H1 (cell line): ENCODE measurements around the gene KRT4. TPM values are rescaled to one million over a fixed set of nuclear protein-coding genes. Genes with fewer than 3 reads are reported as not detected.

Experiments used
- CTCF ChIA-PET: fragments of 300-600 bp; sonication (Branson Sonifier 250); formaldehyde crosslinking; loops from one replicate; lab custom pipeline; 2021; ENCODE audit not compliant: partially characterized antibody; lab: Charles Lee
- POLR2A ChIA-PET: fragments of 300-600 bp; sonication (Branson Sonifier 250); formaldehyde crosslinking; loops from one replicate; lab custom pipeline; 2021; ENCODE audit warnings: inconsistent platforms; ENCODE audit not compliant: partially characterized antibody; lab: Charles Lee
- DNase-seq, 2 experiments: peaks; one replicate each; pipeline versions ENCODE4 v3.0.0 to v3.0.0-alpha.2; 2010 to 2022; ENCODE audit warnings: low spot score in 2 of 2, low read depth in 1 of 2, mixed read lengths in 1 of 2
- FAIRE-seq: peaks from 2 replicates; lab custom pipeline; 2011; peaks lifted over from hg19 to GRCh38; lab: Jason Lieb, UNC
- H2AFZ ChIP-seq: 2 replicates; pipeline ENCODE4 v1.8.1; 2012; ENCODE audit warnings: low read length, inconsistent platforms
- H2AK5ac ChIP-seq: 2 replicates; pipeline ENCODE4 v1.6.1; 2013; ENCODE audit warnings: low read depth, low read length
- H2BK120ac ChIP-seq: replicated peaks from 2 replicates; pipeline ENCODE3; 2013; ENCODE audit warnings: low read depth, low read length, inconsistent platforms
- H2BK12ac ChIP-seq: 2 replicates; pipeline ENCODE4 v1.6.1; 2013; ENCODE audit warnings: low read depth, low read length
- H2BK15ac ChIP-seq: 2 replicates; pipeline ENCODE4 v1.6.1; 2013; ENCODE audit warnings: low read length
- H2BK20ac ChIP-seq: 2 replicates; pipeline ENCODE4 v1.6.1; 2013; ENCODE audit warnings: low read length
- H2BK5ac ChIP-seq: 2 replicates; pipeline ENCODE4 v1.6.1; 2013; ENCODE audit warnings: low read depth, low read length
- H3K14ac ChIP-seq: 2 replicates; pipeline ENCODE4 v1.6.1; 2013; ENCODE audit warnings: inconsistent platforms; ENCODE audit not compliant: insufficient read length
- H3K18ac ChIP-seq: 2 replicates; pipeline ENCODE4 v1.6.1; 2013; ENCODE audit warnings: low read length; ENCODE audit errors: extremely low read depth
- H3K23ac ChIP-seq: 2 replicates; pipeline ENCODE4 v1.6.1; 2013; ENCODE audit warnings: inconsistent platforms; ENCODE audit not compliant: insufficient read length
- H3K23me2 ChIP-seq: 2 replicates; pipeline ENCODE4 v1.6.1; 2013; ENCODE audit warnings: low read depth, low read length
- H3K27ac ChIP-seq: 2 replicates; pipeline ENCODE4 v1.6.1; 2011; ENCODE audit warnings: low read depth, low read length, inconsistent platforms
- H3K27me3 ChIP-seq, 4 experiments: replicated peaks in 1 of 4; 1 replicate in 1 of 4; 2 replicates in 3 of 4; pipeline versions ENCODE4 v1.6.1 to v1.8.1; 2011 to 2013; ENCODE audit warnings: low read length in 3 of 4, mild to moderate bottlenecking in 3 of 4, inconsistent platforms in 2 of 4, mixed read lengths in 2 of 4, moderate library complexity in 1 of 4; ENCODE audit not compliant: control insufficient read depth in 3 of 4, insufficient read depth in 3 of 4; ENCODE audit errors: extremely low read depth in 1 of 4
- H3K36me3 ChIP-seq, 4 experiments: 2 replicates each; pipeline versions ENCODE4 v1.6.1 to v1.8.1; 2011 to 2013; ENCODE audit warnings: mild to moderate bottlenecking in 4 of 4, low read length in 3 of 4, moderate library complexity in 2 of 4, control low read depth in 1 of 4, inconsistent platforms in 1 of 4; ENCODE audit not compliant: insufficient read depth in 4 of 4, control insufficient read depth in 2 of 4
- H3K4ac ChIP-seq: replicated peaks from 2 replicates; pipeline ENCODE3; 2013; ENCODE audit warnings: low read length, low read depth, mixed read lengths, inconsistent platforms; ENCODE audit not compliant: insufficient read length
- H3K4me1 ChIP-seq, 4 experiments: replicated peaks in 1 of 4; 1 replicate in 1 of 4; 2 replicates in 3 of 4; pipeline versions ENCODE4 v1.6.1 to v1.8.1; 2011 to 2013; ENCODE audit warnings: low read length in 3 of 4, inconsistent platforms in 2 of 4, mixed read lengths in 1 of 4; ENCODE audit not compliant: insufficient read depth in 4 of 4, control insufficient read depth in 3 of 4
- H3K4me2 ChIP-seq, 2 experiments: 2 replicates each; pipeline versions ENCODE4 v1.6.1 to v1.8.1; 2011 to 2013; ENCODE audit warnings: low read depth in 2 of 2, low read length in 2 of 2, control low read depth in 1 of 2, inconsistent platforms in 1 of 2, mild to moderate bottlenecking in 1 of 2; ENCODE audit not compliant: insufficient read depth in 1 of 2
- H3K4me3 ChIP-seq, 4 experiments: fragments of 200-600, 300-600 bp in 1 of 4; sonication (generic), shearing (Covaris generic), sonication (Bioruptor Twin) in 1 of 4; 2 replicates each; pipeline versions ENCODE4 v1.5.1 to v1.8.1; 2011 to 2016; ENCODE audit warnings: low read length in 4 of 4, low read depth in 3 of 4, control low read depth in 2 of 4, inconsistent platforms in 2 of 4, mild to moderate bottlenecking in 2 of 4, mixed read lengths in 1 of 4, moderate library complexity in 1 of 4; ENCODE audit not compliant: insufficient read depth in 2 of 4; ENCODE audit errors: extremely low read depth in 1 of 4
- H3K56ac ChIP-seq: replicated peaks from 2 replicates; pipeline ENCODE3; 2013; ENCODE audit warnings: low read depth, mild to moderate bottlenecking, mixed read lengths, low read length, inconsistent platforms; ENCODE audit not compliant: insufficient read length
- H3K79me1 ChIP-seq: 2 replicates; pipeline ENCODE4 v1.6.1; 2013; ENCODE audit warnings: low read depth, low read length, control low read depth
- H3K79me2 ChIP-seq, 2 experiments: 2 replicates each; pipeline versions ENCODE4 v1.6.1 to v1.8.1; 2012 to 2013; ENCODE audit warnings: low read length in 2 of 2, mild to moderate bottlenecking in 2 of 2, inconsistent platforms in 1 of 2; ENCODE audit not compliant: insufficient read depth in 2 of 2, control insufficient read depth in 1 of 2
- H3K9ac ChIP-seq, 4 experiments: replicated peaks in 1 of 4; 1 replicate in 1 of 4; 2 replicates in 3 of 4; pipeline versions ENCODE4 v1.6.1 to v1.8.1; 2011 to 2013; ENCODE audit warnings: low read depth in 3 of 4, low read length in 3 of 4, control low read depth in 2 of 4, mild to moderate bottlenecking in 2 of 4, moderate library complexity in 2 of 4, inconsistent platforms in 1 of 4; ENCODE audit errors: extremely low read depth in 1 of 4
- H3K9me3 ChIP-seq, 2 experiments: 2 replicates each; pipeline versions ENCODE4 v1.6.1 to v1.8.1; 2012 to 2013; ENCODE audit warnings: mild to moderate bottlenecking in 2 of 2, moderate library complexity in 2 of 2, control low read depth in 1 of 2, inconsistent platforms in 1 of 2, low read depth in 1 of 2, low read length in 1 of 2, mixed read lengths in 1 of 2; ENCODE audit not compliant: insufficient read depth in 2 of 2
- H4K20me1 ChIP-seq, 2 experiments: replicated peaks in 1 of 2; 2 replicates each; pipeline versions ENCODE3 to v1.8.1; 2011 to 2013; ENCODE audit warnings: inconsistent platforms in 2 of 2, low read length in 2 of 2, mild to moderate bottlenecking in 1 of 2; ENCODE audit not compliant: insufficient read depth in 2 of 2, control insufficient read depth in 1 of 2
- H4K5ac ChIP-seq: 2 replicates; pipeline ENCODE4 v1.6.1; 2013; ENCODE audit warnings: low read length, low read depth, mixed read lengths, inconsistent platforms; ENCODE audit not compliant: insufficient read length
- H4K8ac ChIP-seq: 2 replicates; pipeline ENCODE4 v1.8.0; 2013; ENCODE audit warnings: mild to moderate bottlenecking, moderate library complexity, low read length, inconsistent platforms; ENCODE audit not compliant: insufficient read depth; ENCODE audit errors: extremely low read depth
- H4K91ac ChIP-seq: replicated peaks from 2 replicates; pipeline ENCODE3; 2013; ENCODE audit warnings: low read length, mixed read lengths, inconsistent platforms; ENCODE audit not compliant: insufficient read length
- BACH1 ChIP-seq: IDR thresholded peaks from 2 replicates; pipeline ENCODE4 v1.6.1; 2012; ENCODE audit warnings: low read length, improper control_type of control experiment
- BRCA1 ChIP-seq: IDR thresholded peaks from 2 replicates; pipeline ENCODE4 v1.6.1; 2012; ENCODE audit warnings: low read depth, low read length, improper control_type of control experiment
- CTBP2 ChIP-seq: IDR thresholded peaks from 2 replicates; pipeline ENCODE4 v1.7.0; 2011; ENCODE audit warnings: borderline replicate concordance, mild to moderate bottlenecking, moderate library complexity, mixed read lengths, low read length; ENCODE audit not compliant: insufficient read depth, insufficient read length
- FOSL1 ChIP-seq: IDR thresholded peaks from 2 replicates; pipeline ENCODE4 v1.6.1; 2011; ENCODE audit warnings: mild to moderate bottlenecking, low read depth, low read length, moderate library complexity; ENCODE audit not compliant: insufficient read depth
- SP1 ChIP-seq: IDR thresholded peaks from 2 replicates; pipeline ENCODE4 v1.6.1; 2011; ENCODE audit warnings: low read depth, low read length
- YY1 ChIP-seq: IDR thresholded peaks from 2 replicates; pipeline ENCODE4 v1.6.1; 2011; ENCODE audit warnings: low read depth, mild to moderate bottlenecking, low read length
- WGBS, 2 experiments: shearing (Covaris generic) in 1 of 2; methylation state at CpG; one replicate each; pipeline versions ENCODE4 v1.1.6 to v1.1.7; 2013 to 2015; ENCODE audit warnings: low lambda C conversion rate in 2 of 2, mixed read lengths in 2 of 2, inconsistent platforms in 1 of 2, low coverage in 1 of 2, missing lambda C conversion rate in 1 of 2; ENCODE audit not compliant: insufficient replicate concordance in 2 of 2, insufficient coverage in 1 of 2, insufficient read length in 1 of 2; ENCODE audit errors: extremely low coverage in 1 of 2, missing lambda C conversion rate in 1 of 2; 5-methylcytosine and 5-hydroxymethylcytosine counted together
- polyA plus RNA-seq, 7 experiments: library from polyadenylated mRNA; depleted of rRNA in 3 of 7; stranded (reverse) in 5 of 7; unstranded in 2 of 7; fragments of >200 nt in 5 of 7; fragments of 200-250 nt in 2 of 7; gene quantifications; 1 replicate in 5 of 7; 2 replicates in 1 of 7; 4 replicates in 1 of 7; pipeline versions ENCODE4 v1.2.1 to v1.2.3, GENCODE V29; 2011 to 2013; ENCODE audit warnings: missing spikeins in 2 of 7, mixed read lengths in 2 of 7
- total RNA-seq: library from RNA; stranded (reverse); fragmentation: NEBNext Ultra II Directional; extraction: Animal tissue kit (Norgen Biotek cat#: 25700); gene quantifications from 2 replicates; pipeline ENCODE4 v1.2.1, GENCODE V29; 2021
- TF ChIP-seq, protein P1 (sequence below), 3 experiments: IDR thresholded peaks; 1 replicate in 2 of 3; 2 replicates in 1 of 3; pipeline versions ENCODE4 v1.5.1 to v1.6.1; 2011; ENCODE audit warnings: low read length in 3 of 3, mild to moderate bottlenecking in 3 of 3, inconsistent platforms in 2 of 3, low read depth in 1 of 3, moderate library complexity in 1 of 3; ENCODE audit not compliant: insufficient read depth in 1 of 3; ENCODE audit errors: control extremely low read depth in 1 of 3
- TF ChIP-seq, protein P2 (sequence below): IDR thresholded peaks from 2 replicates; pipeline ENCODE4 v1.6.1; 2012; ENCODE audit warnings: low read length, inconsistent platforms

KRT4 gene
- total and polyA plus RNA-seq, 2 of the 8 experiments (the other 6 are each of a cell fraction or from before 2014, with no cell fraction given) = not detected

DNA sequence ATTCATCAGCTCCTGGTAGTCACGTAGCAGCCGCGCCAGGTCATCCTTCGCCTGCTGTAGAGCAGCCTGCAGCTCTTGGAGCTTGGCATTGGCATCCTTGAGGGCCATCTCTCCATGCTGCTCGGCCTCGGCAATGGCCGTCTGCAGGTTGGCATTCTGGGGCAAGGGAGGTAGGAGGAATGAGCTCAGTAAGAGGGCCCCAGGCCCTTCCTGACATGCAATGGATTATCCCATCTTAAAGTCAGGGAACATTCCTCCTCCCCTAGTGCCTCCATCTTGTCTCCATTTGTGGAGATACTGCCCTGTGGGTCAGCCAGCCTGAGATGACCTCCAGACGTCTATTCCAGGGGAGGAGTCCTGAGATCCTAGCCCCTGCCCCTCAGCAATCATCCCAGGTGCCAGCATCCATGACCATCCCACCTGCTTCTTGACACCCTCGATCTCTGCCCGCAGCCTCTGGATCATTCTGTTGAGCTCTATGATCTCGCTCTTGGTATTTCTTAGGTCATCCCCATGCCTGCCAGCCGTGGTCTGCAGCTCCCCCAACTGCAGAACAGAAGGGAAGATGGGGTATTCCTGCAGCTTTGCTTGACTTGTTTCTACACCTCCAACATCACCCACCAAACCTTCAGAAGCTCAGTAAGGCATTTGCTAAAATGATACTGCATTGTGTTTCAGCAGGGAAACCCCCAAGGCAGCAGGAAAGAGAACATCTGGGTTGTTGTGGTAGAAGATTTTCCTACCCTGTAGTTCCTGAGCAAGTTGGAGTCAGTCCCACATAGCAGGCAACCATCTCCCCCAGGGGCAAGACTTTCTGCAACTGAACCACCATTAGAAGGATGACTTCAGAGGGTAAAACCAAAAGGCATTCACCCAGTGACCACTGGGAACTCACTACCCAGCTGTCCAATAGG is 22.4 kb downstream of the KRT4 start:
- Histone ChIP-seq H2AK5ac (no peak overlapping the region), H2BK20ac (no peak overlapping the region), H2AFZ (no peak overlapping the region), H3K79me1 (no peaks in the 10 kb centered on the region), H3K56ac (no peak overlapping the region), H4K8ac (no peak overlapping the region), H3K4me1 (no peaks in the 10 kb centered on the region), H2BK15ac (no peak overlapping the region), H3K27me3 (no peaks in the 10 kb centered on the region), H3K4me2 (no peak overlapping the region), H3K9me3 (no peaks in the 10 kb centered on the region; a peak in 1 of 4 replicates), H3K4me3 (no peak overlapping the region), H3K18ac (no peak overlapping the region), H4K91ac (no peak overlapping the region), H3K23me2 (no peaks in the 10 kb centered on the region), H3K79me2 (no peaks in the 10 kb centered on the region), H3K23ac (no peak overlapping the region), H3K4ac (no peak overlapping the region), H4K5ac (no peak overlapping the region), H4K20me1 (no peaks in the 10 kb centered on the region), H3K36me3 (no peaks in the 10 kb centered on the region), H2BK120ac (no peak overlapping the region), H2BK12ac (no peak overlapping the region), H3K14ac (no peak overlapping the region), H2BK5ac (no peak overlapping the region), H3K27ac (no peak overlapping the region), H3K9ac (no peak overlapping the region)
- ChIA-PET CTCF (interaction anchor here (0.7 to 3.7 kb wide), 12 partner anchors 9 to 99 kb away, joined by 3 to 20 read pairs (median 4); partner anchors contain the start of gene KRT76), POLR2A (no interaction called here)
- WGBS, 2 experiments = 90% methylated on average over 12 of the region's 12 CpGs; no CpG with 5 or more reads in 1 of the 2 experiments
- FAIRE-seq = no peak
- DNase-seq = no peak
- TF ChIP-seq SP1 (no peak), CTBP2 (no peak), FOSL1 (no peak), BACH1 (no peak), YY1 (no peak), BRCA1 (no peak)
- TF ChIP-seq, protein P1, sequence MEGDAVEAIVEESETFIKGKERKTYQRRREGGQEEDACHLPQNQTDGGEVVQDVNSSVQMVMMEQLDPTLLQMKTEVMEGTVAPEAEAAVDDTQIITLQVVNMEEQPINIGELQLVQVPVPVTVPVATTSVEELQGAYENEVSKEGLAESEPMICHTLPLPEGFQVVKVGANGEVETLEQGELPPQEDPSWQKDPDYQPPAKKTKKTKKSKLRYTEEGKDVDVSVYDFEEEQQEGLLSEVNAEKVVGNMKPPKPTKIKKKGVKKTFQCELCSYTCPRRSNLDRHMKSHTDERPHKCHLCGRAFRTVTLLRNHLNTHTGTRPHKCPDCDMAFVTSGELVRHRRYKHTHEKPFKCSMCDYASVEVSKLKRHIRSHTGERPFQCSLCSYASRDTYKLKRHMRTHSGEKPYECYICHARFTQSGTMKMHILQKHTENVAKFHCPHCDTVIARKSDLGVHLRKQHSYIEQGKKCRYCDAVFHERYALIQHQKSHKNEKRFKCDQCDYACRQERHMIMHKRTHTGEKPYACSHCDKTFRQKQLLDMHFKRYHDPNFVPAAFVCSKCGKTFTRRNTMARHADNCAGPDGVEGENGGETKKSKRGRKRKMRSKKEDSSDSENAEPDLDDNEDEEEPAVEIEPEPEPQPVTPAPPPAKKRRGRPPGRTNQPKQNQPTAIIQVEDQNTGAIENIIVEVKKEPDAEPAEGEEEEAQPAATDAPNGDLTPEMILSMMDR (IDR thresholded peaks at IDR 0.05; ENCODE audit: control extremely low read depth in 1 of 3, insufficient read depth in 1 of 3, low read depth in 1 of 3, low read length in 3 of 3) = no peak
- TF ChIP-seq, protein P2, sequence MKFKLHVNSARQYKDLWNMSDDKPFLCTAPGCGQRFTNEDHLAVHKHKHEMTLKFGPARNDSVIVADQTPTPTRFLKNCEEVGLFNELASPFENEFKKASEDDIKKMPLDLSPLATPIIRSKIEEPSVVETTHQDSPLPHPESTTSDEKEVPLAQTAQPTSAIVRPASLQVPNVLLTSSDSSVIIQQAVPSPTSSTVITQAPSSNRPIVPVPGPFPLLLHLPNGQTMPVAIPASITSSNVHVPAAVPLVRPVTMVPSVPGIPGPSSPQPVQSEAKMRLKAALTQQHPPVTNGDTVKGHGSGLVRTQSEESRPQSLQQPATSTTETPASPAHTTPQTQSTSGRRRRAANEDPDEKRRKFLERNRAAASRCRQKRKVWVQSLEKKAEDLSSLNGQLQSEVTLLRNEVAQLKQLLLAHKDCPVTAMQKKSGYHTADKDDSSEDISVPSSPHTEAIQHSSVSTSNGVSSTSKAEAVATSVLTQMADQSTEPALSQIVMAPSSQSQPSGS = no peak
